ENCODE results near the gene KCNG2. TPM values are rescaled to one million over a fixed set of nuclear protein-coding genes. Genes with fewer than 3 reads are reported as not detected.

KCNG2 gene
- total RNA-seq, 1 experiment from 2014 or later = not detected

GRCh38 chr18:79832169-79832568 is 34.4 kb downstream of the KCNG2 start (continued):
- TF ChIP-seq CTCF (IDR thresholded peaks at IDR 0.05 in 2 of 3, conservative IDR thresholded peaks at IDR 0.05 in 1 of 3; ENCODE audit: borderline replicate concordance in 1 of 3, insufficient read depth in 1 of 3, low read depth in 2 of 3, low read length in 2 of 3) (no peak), TCF7L2 (IDR thresholded peaks at IDR 0.05; ENCODE audit: borderline replicate concordance, extremely low read depth, insufficient read depth, insufficient read length) (no peak), FOSL1 (IDR thresholded peaks at IDR 0.05; ENCODE audit: low read depth) (no peak), CBX3 (IDR thresholded peaks at IDR 0.05; ENCODE audit: low read depth) (no peak), SP1 (IDR thresholded peaks at IDR 0.05; ENCODE audit: low read depth) (no peak), ZNF274 (IDR thresholded peaks at IDR 0.05; ENCODE audit: low read depth, low read length) (no peak), ATF3 (IDR thresholded peaks at IDR 0.05) (no peak)

- Histone ChIP-seq H4K20me1 (ENCODE audit: insufficient read depth) (no peaks in the 10 kb centered on the region), H3K4me2 (ENCODE audit: low read length) (no peak overlapping the region), H2AFZ (ENCODE audit: low read depth, low read length, poor library complexity, severe bottlenecking) (no peak overlapping the region), H3K4me1 (ENCODE audit: control insufficient read depth in 1 of 2, insufficient read depth in 2 of 2, low read length in 2 of 2) (no peaks in the 10 kb centered on the region), H3K27me3 (ENCODE audit: insufficient read depth, low read length) (0 out of 2 replicates have a peak, but pooled peaks cover 10% of the 10 kb centered on the region), H3K4me3 (replicated peaks in 1 of 2; ENCODE audit: low read depth in 1 of 2, low read length in 2 of 2) (no peak overlapping the region), H3K36me3 (ENCODE audit: control insufficient read depth in 1 of 2, insufficient read depth in 2 of 2, low read length in 2 of 2) (no peaks in the 10 kb centered on the region), H3K9ac (ENCODE audit: low read length) (no peak overlapping the region), H3K79me2 (ENCODE audit: insufficient read depth, low read length) (no peaks in the 10 kb centered on the region), H3K9me2 (ENCODE audit: insufficient read depth) (no peaks in the 10 kb centered on the region), H3K27ac (ENCODE audit: low read depth, low read length) (no peak overlapping the region), H3K9me3 (ENCODE audit: control insufficient read depth in 1 of 2, insufficient read depth in 1 of 2, low read depth in 1 of 2, low read length in 2 of 2) (no peaks in the 10 kb centered on the region)
- BruUV-seq (replicated peaks) = no TSS peak
- no peak for TF ChIP-seq JUND (IDR thresholded peaks at IDR 0.05)
- no peak for TF ChIP-seq SRF (IDR thresholded peaks at IDR 0.05; ENCODE audit: low read depth)
- TF ChIP-seq ZNF274 (IDR thresholded peaks at IDR 0.05; ENCODE audit: low read depth, low read length) = no peak
- TF ChIP-seq EZH2phosphoT487 (IDR thresholded peaks at IDR 0.05; ENCODE audit: borderline replicate concordance) = no peak
- TF ChIP-seq ZFX (IDR thresholded peaks at IDR 0.05) = no peak
- no peak for TF ChIP-seq REST (IDR thresholded peaks at IDR 0.05; ENCODE audit: low read depth)
- no peak for TF ChIP-seq MAX (IDR thresholded peaks at IDR 0.05)
- ChIA-PET CTCF (no interaction called here), POLR2A (no interaction called here), RAD21 (ENCODE audit: low non-redundant PET in 1 of 2, low total read pairs in 2 of 2, uncharacterized antibody in 2 of 2, unreplicated experiment in 2 of 2) (no interaction called here)
- DNase-seq (ENCODE audit: low read depth, low spot score) = no peak
- ATAC-seq = no peak
- intact Hi-C loops (cut with micrococcal nuclease) = no loop called here
Observed at GRCh38 chr18:79834834-79835233, 37.1 kb downstream of the KCNG2 start.

Data from HCT116 (cell line).